ENCODE results near the gene CHMP4B.

DNA sequence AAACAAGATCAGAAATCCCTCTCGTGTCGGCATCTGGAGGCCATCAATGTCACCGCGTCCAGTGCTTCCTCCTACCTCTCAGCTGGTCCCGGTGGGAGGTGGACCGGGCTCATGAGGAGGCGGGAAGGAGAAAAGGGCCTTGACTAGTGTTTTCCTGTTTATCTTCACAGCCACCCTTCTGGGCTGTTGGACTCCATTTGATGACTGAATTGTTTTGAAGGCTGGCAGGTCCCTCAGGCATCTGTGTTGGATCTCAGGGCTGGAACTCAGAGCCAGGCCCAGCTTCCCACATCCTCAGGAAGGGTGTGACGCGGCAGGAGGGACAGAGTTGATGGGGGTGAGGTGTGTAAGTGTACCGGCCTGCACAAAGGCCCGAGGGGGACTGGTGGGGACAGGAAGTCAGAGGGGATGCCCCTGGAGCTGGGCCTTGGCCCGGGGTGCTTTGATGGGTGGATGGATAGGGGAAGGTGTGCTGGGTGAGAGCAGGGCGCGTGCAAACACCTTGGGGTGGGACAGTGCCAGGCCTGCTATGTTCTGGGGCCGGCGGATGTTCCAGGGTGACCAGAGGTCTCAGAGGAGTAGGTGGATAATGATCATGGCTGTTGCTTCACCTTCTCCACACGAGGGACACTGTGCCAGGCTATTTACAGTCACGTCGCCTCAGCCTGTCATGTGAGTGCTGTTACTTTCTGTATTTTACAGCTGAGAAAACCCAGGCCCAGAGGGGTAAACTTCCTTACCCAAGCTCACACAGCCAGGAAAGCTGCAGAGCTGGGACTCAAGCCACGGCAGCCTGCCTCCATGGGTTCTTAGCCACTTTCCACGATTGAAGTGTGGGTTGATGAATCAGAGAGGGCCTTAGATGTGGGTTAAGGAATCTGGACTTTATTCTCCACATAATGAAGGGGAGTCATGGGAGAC is 17.9 kb upstream of the CHMP4B start:
- peak; percentile 37; the same call in 1 of the 2 replicates for TF ChIP-seq SIN3A (IDR thresholded peaks at IDR 0.05; ENCODE audit: borderline replicate concordance, insufficient read depth, low read length)
- TF ChIP-seq, protein P1, sequence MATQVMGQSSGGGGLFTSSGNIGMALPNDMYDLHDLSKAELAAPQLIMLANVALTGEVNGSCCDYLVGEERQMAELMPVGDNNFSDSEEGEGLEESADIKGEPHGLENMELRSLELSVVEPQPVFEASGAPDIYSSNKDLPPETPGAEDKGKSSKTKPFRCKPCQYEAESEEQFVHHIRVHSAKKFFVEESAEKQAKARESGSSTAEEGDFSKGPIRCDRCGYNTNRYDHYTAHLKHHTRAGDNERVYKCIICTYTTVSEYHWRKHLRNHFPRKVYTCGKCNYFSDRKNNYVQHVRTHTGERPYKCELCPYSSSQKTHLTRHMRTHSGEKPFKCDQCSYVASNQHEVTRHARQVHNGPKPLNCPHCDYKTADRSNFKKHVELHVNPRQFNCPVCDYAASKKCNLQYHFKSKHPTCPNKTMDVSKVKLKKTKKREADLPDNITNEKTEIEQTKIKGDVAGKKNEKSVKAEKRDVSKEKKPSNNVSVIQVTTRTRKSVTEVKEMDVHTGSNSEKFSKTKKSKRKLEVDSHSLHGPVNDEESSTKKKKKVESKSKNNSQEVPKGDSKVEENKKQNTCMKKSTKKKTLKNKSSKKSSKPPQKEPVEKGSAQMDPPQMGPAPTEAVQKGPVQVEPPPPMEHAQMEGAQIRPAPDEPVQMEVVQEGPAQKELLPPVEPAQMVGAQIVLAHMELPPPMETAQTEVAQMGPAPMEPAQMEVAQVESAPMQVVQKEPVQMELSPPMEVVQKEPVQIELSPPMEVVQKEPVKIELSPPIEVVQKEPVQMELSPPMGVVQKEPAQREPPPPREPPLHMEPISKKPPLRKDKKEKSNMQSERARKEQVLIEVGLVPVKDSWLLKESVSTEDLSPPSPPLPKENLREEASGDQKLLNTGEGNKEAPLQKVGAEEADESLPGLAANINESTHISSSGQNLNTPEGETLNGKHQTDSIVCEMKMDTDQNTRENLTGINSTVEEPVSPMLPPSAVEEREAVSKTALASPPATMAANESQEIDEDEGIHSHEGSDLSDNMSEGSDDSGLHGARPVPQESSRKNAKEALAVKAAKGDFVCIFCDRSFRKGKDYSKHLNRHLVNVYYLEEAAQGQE (IDR thresholded peaks at IDR 0.05; ENCODE audit: insufficient read depth in 1 of 2, low read depth in 2 of 2, low read length in 2 of 2) = no peak
